Motor neuron (in vitro differentiated cells): ENCODE measurements around the gene JCAD. TPM values are rescaled to one million over a fixed set of nuclear protein-coding genes. Genes with fewer than 3 reads are reported as not detected.

ENCODE experiments used
- ATAC-seq, 8 experiments: fragments of 200-7000 bp; cut with Tn5 transposase; replicated peaks in 6 of 8; 2 replicates each; pipeline ENCODE4 v1.8.0; 2021; ENCODE audit warnings: mild to moderate bottlenecking in 8 of 8, moderate library complexity in 8 of 8
- H3K27ac ChIP-seq, 2 donors: fragments of 250-450 bp; sonication (Bioruptor Pico); 2 replicates each; pipeline ENCODE4 v1.9.0; 2021; ENCODE audit warnings: antibody characterized with exemption in 2 of 2, mild to moderate bottlenecking in 2 of 2, moderate library complexity in 1 of 2
- H3K4me1 ChIP-seq, 2 donors: fragments of 250-450 bp; sonication (Bioruptor Pico); replicated peaks in 1 of 2; 2 replicates each; pipeline ENCODE4 v1.6.1; 2021; ENCODE audit warnings: antibody characterized with exemption in 2 of 2, mild to moderate bottlenecking in 2 of 2, moderate library complexity in 1 of 2
- H3K4me3 ChIP-seq, 5 donors: fragments of 250-450 bp; sonication (Bioruptor Pico); 2 replicates each; pipeline ENCODE4 v1.9.0; 2021; ENCODE audit warnings: antibody characterized with exemption in 5 of 5, mild to moderate bottlenecking in 5 of 5, moderate library complexity in 4 of 5
- WGBS, 10 experiments: fragments of 450-650 bp; shearing (Covaris generic); methylation state at CpG; one replicate each; pipeline ENCODE4 v1.0.0; 2022; 5-methylcytosine and 5-hydroxymethylcytosine counted together
- in situ Hi-C, 9 experiments: fragments of 400-800 bp; cut with MboI; loops; one replicate each; pipeline ENCODE4 v1.15.0; 2021; ENCODE audit warnings: low sequenced_read_pairs in 9 of 9, low pct_unique_long_range_greater_than_20kb in 2 of 9; ENCODE audit not compliant: unreplicated experiment in 9 of 9
- total RNA-seq, 8 experiments: library from RNA; unstranded; fragments of 300-600 nt; gene quantifications; 2 replicates each; pipeline versions ENCODE4 v1.2.3 to v1.2.4, GENCODE V29; 2022

JCAD gene
- total RNA-seq, 8 experiments from 2014 or later: 0.22 to 18.7 (median 3.4) TPM

DNA sequence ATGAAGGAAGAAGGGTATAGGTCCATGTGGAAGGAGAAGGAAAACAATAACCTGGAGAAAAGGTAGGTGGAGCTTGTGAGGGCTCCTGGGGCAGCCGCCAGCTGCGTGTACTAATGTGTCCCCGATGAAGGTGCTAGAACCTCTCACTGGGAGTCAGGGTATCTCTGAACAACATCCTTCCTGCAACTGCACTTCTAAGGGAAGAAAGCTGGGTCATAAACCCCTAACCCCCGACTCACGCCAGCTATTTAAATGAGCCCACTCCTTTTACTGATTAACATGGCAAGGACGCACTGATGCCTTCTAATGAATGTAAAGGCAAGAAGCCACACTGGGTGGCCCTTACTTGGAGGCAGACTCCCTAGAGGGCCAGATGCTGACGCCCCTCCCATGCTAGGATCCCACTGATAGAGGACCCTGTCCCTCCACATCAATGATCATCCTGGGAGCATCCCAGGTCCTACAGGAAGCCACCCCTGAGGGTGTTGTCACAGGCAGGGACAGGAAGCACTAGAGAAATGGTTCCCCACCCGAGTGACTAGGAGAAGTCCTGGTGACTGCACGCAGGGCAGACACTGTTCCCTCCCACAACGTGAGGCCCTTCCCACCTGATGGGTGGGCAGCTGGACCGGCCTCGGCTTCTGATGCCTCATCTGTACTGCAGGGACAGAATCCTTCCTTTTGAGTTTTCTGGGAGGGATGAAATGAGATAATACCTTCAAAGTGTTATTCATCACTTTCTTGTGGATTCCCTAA is 20.4 kb downstream of the JCAD start:
- H3K4me1 ChIP-seq: peaks cover 8 to 20% of the 10 kb centered on the region in 2 donors
- in situ Hi-C loops: no loop called here
- 63 to 94% (median 80%) methylated on average over 1 to 9 of the region's 12 CpGs; no CpG with 5 or more reads in 1 of the 10 experiments for WGBS, 10 experiments

GRCh38 chr10:30037620-30038336 is 21.6 kb downstream of the JCAD start:
- Histone ChIP-seq H3K4me1 (peaks cover 8 to 9% of the 10 kb centered on the region in 2 donors), H3K27ac (no peak overlapping the region), H3K4me3 (no peak overlapping the region)
- 8 to 100% (median 83%) methylated on average over 1 to 9 of the region's 10 CpGs for WGBS, 10 experiments
- no peak for ATAC-seq
- in situ Hi-C loops: no loop called here

More for the DNA sequence above, 20.4 kb downstream of the JCAD start:
- peak in 1 of 8 experiments; percentile 16 for ATAC-seq
- Histone ChIP-seq H3K4me3 (no peak overlapping the region), H3K27ac (no peak overlapping the region)

DNA sequence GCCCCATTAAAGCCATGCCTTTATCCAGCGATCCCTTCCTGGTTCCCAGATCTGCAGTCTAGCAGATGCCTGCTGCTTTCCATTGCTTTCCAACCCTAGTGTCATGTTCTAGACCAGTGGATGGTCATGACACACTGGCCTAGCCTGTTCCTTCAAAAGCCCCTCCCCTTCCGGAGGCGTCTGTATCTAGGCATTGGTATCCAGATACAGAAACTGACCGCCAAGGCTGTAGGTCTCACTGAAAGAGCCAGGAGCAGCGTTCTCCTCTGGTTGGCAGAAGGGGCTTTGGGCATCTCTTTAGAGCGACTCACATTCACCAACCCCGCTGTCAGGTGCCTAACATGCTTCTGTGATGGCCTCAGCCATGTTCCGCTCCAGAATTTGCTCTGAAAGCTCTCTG is 22.6 kb downstream of the JCAD start:
- 93 to 100% (median 100%) methylated on average over 1 to 8 of the region's 8 CpGs; no CpG with 5 or more reads in 3 of the 10 experiments for WGBS, 10 experiments
- in situ Hi-C loops: no loop called here
- peaks cover 8 to 9% of the 10 kb centered on the region in 2 donors for H3K4me1 ChIP-seq

DNA sequence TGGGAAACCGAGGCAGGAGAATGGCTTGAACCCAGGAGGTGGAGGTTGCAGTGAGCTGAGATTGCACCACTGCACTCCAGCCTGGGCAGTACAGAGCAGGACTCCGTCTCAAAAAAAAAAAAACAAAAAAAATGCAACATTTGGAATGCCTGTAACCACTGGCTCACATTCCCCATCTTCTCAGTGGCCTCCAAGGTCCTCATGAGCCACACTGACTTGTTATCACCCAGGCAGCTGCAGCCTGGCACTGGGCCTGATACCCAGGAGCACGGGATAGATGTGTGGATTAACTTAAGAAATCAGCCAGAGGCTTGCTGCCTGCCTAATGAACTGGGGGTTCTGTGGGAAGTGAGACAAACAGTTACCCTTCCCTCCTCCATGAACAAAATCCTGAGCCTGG is 23.0 kb downstream of the JCAD start:
- no peak overlapping the region for H3K27ac ChIP-seq
- H3K4me3 ChIP-seq: no peak overlapping the region
- 0 to 100% (median 90%) methylated on average over 1 to 2 of the region's 3 CpGs; no CpG with 5 or more reads in 4 of the 10 experiments for WGBS, 10 experiments
- in situ Hi-C loops: no loop called here
- peaks cover 8 to 9% of the 10 kb centered on the region in 2 donors for H3K4me1 ChIP-seq
- ATAC-seq: no peak

More for the DNA sequence above, 22.6 kb downstream of the JCAD start:
- no peak overlapping the region for H3K4me3 ChIP-seq
- H3K27ac ChIP-seq: no peak overlapping the region
- ATAC-seq: no peak

- in situ Hi-C loops: no loop called here
- peak in 5 of 8 experiments; percentile 29 to 98 (median 85) for ATAC-seq
- Histone ChIP-seq H3K4me3 (no peak overlapping the region), H3K4me1 (peaks cover 8 to 9% of the 10 kb centered on the region in 2 donors), H3K27ac (no peak overlapping the region)
- 41 to 100% (median 79%) methylated on average over 1 to 13 of the region's 15 CpGs; no CpG with 5 or more reads in 1 of the 10 experiments for WGBS, 10 experiments
Observed at GRCh38 chr10:30034433-30035137, 24.8 kb downstream of the JCAD start.

- ATAC-seq: no peak
- no peak overlapping the region for H3K27ac ChIP-seq
- in situ Hi-C loops: no loop called here
- 33 to 100% (median 100%) methylated on average over 1 of the region's 1 CpG; no CpG with 5 or more reads in 2 of the 10 experiments for whole genome bisulfite sequencing, 10 experiments
- H3K4me1 ChIP-seq: peaks cover 8 to 16% of the 10 kb centered on the region in 2 donors
- H3K4me3 ChIP-seq: no peak overlapping the region
Observed at GRCh38 chr10:30032125-30032524, 27.3 kb downstream of the JCAD start.

GRCh38 chr10:30029872-30030256 is 29.5 kb downstream of the JCAD start:
- Histone ChIP-seq H3K4me1 (peaks cover 8 to 15% of the 10 kb centered on the region in 2 donors), H3K4me3 (no peak overlapping the region), H3K27ac (no peak overlapping the region)
- in situ Hi-C loops: no loop called here
- no peak for ATAC-seq
- 0 to 100% (median 83%) methylated on average over 1 to 6 of the region's 7 CpGs; no CpG with 5 or more reads in 1 of the 10 experiments for WGBS, 10 experiments

DNA sequence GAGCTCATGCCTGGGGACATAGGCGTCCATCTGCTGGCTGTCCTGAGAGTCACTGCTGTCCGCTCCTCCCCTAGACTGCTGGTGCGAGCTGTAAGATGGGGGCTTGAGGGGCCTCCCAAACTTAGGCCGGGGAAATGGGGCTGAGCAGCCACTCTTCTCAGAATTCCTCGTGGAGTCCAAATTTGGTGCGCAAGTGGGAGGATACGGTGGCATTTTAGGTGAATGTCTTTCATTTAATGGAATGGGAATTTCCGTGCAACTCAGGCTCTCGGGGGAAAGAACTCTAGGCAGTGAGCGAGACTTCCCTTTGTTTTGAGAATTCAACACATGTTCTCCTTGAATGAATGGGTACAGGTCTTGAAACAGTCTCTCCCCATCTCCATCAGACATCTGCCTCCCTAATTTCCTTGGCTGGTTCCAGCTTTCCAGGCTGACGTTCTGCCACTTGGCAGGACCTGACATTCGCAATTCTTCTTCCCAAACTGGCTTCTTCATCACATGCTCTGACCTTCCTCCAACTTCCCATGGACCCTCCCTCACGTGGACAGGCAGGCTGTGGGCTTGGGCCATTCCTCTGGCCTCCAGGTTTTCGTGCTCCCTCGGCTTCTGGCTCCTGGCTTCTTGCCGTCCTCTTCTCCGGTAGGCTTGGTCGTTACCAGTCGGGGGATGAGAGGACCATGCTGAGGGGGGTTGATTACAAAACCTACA is 30.1 kb downstream of the JCAD start:
- peaks cover 3 to 9% of the 10 kb centered on the region in 2 donors for H3K4me1 ChIP-seq
- no peak overlapping the region for H3K4me3 ChIP-seq
- 11 to 100% (median 92%) methylated on average over 1 to 8 of the region's 19 CpGs; no CpG with 5 or more reads in 1 of the 10 experiments for WGBS, 10 experiments
- H3K27ac ChIP-seq: no peak overlapping the region
- in situ Hi-C loops: no loop called here
- ATAC-seq: no peak

- Histone ChIP-seq H3K4me1 (peaks cover 0 to 7% of the 10 kb centered on the region in 2 donors), H3K27ac (no peak overlapping the region), H3K4me3 (no peak overlapping the region)
- peak in 2 of 8 experiments; percentile 47 to 49 for ATAC-seq
- 79 to 96% (median 85%) methylated on average over 3 to 11 of the region's 12 CpGs; no CpG with 5 or more reads in 4 of the 10 experiments for WGBS, 10 experiments
- in situ Hi-C loops: no loop called here
Observed at GRCh38 chr10:30028738-30029030, 30.7 kb downstream of the JCAD start.

- ATAC-seq: no peak
- H3K4me1 ChIP-seq: peaks cover 0 to 7% of the 10 kb centered on the region in 2 donors
- 74 to 100% (median 93%) methylated on average over 2 to 6 of the region's 18 CpGs; no CpG with 5 or more reads in 1 of the 10 experiments for WGBS, 10 experiments
- H3K27ac ChIP-seq: no peak overlapping the region
- in situ Hi-C loops: no loop called here
- H3K4me3 ChIP-seq: no peak overlapping the region
Observed at GRCh38 chr10:30028006-30028737, 31.2 kb downstream of the JCAD start.

DNA sequence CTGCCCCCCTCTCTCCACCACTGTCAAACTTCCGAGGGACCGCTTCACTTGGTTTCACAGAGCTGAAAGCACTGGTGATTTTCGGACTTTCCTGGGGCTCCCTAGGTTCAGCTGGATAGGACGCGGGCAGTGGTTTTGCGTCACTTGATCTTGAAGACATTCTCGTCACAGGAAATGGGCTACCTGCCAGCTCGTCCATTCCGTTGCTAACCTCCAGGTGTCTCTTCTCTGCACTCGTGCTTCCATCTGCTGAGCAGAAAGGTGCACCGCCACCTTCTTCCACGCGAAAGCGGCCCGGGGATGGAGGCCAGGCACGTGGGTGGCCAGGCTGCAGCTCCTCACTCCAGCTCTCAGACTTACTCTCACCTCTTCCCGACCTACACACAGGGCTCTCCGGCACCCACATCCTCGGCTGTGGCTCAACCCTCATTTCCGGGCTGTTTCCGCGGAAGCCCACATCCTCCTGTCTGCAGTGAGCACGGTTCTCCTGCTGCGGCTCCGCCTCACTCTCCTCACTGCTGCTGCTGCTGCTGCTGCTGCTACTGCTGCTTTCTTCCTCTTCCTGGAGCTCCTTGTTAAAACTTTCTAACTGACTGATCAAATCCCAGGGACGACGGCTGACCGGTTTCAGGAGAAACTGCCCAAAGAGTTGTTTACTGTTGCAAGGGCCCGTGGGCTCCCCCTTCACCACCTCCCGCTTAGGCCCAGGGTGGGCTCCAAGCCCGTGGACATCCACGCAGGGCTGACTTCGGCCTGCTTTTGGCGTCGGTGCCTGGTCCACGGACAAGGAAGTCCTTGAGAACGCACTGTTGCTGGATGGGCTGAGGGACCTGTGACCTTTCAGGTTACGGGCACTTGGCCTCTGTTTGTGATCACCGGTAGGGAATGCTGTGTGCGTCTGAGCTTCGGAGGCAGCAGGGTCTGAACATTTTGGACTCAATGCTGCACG is 32.1 kb downstream of the JCAD start:
- no peak for ATAC-seq
- no peak overlapping the region for H3K4me3 ChIP-seq
- WGBS, 10 experiments: 73 to 100% (median 88%) methylated on average over 2 to 33 of the region's 42 CpGs; no CpG with 5 or more reads in 2 of the 10 experiments
- peaks cover 0 to 7% of the 10 kb centered on the region in 2 donors for H3K4me1 ChIP-seq
- no peak overlapping the region for H3K27ac ChIP-seq
- in situ Hi-C loops: no loop called here
